ENCODE measurements around the gene HPDL. TPM values are rescaled to one million over a fixed set of nuclear protein-coding genes. Genes with fewer than 3 reads are reported as not detected.

Gene HPDL
- total RNA-seq, 4 donors from 2014 or later = 0.22 TPM; not detected in 3

DNA sequence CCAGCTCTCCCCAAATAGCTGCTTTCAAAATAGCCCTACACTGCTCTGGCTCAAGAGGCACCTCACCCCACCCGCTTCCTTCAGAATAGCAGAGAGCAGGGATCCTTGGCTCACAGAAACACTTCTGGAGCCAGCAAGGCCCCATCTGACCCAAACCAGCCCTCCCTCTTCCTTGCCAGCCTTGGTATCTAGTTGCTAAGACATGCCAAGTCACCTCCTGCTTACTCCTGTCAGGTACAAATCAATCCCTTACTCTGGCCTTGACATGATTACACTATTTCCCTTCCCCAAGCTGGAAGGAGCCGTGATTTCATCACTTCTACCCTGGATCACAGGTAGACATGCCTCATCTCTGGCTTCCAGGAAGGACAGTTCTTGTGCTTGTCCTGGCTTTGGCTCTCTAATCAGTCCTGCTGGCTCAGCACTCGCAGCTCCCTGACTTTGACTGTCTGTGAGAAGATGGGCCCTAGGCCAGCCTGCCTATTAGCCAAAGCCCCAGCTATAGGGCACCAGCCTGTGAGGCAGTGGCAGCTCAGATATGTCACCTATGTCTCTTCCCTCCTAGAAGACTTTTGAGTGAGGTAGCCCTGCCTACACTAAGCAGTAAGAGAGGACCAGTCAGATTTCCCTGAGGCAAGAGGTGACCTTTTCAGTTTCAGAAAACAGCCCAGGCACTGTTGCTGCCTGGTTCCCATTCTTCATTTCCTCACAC is 22.4 kb downstream of the HPDL start:
- TF ChIP-seq, protein P1, sequence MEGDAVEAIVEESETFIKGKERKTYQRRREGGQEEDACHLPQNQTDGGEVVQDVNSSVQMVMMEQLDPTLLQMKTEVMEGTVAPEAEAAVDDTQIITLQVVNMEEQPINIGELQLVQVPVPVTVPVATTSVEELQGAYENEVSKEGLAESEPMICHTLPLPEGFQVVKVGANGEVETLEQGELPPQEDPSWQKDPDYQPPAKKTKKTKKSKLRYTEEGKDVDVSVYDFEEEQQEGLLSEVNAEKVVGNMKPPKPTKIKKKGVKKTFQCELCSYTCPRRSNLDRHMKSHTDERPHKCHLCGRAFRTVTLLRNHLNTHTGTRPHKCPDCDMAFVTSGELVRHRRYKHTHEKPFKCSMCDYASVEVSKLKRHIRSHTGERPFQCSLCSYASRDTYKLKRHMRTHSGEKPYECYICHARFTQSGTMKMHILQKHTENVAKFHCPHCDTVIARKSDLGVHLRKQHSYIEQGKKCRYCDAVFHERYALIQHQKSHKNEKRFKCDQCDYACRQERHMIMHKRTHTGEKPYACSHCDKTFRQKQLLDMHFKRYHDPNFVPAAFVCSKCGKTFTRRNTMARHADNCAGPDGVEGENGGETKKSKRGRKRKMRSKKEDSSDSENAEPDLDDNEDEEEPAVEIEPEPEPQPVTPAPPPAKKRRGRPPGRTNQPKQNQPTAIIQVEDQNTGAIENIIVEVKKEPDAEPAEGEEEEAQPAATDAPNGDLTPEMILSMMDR (IDR thresholded peaks at IDR 0.05; ENCODE audit: low read depth) = no peak

DNA sequence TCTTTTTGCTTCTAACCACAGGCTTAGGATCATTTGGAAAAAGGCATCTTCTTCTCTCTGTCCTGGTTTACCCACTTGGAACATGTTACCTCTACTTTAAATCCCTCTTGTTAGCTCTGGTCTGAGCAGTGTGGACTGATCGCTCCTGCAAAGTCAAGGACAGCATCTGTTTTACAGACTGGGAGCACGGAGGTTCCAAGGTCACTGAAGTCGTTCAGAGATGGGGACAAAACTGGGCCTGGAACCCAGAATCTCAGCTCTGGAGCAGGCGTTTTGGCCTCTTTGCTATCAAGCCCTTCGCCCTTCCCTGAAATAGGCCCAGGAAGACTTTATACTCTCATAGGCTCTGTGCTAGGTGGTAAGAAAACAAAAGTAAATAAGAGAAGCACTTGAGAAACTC is 24.8 kb downstream of the HPDL start:
- TF ChIP-seq, protein P1 (IDR thresholded peaks at IDR 0.05; ENCODE audit: low read depth) = no peak

DNA sequence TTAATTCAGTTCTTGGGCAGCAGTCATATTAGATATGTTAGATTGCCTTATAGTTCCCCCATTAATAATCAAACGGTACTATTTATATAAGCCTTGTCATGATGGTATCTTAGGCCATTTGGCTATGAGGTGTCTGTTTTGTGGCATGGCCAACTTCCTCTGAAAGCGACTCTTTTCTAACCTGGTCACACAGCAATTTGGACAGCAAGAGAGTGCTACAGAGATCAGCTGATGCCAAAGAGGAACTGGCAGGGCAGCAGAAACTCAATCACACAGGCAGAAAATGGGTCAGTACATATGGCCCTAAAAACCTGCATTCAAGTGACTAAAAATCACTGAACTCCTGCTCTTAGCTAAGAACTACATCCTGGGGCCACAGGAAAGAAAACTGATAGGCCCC is 27.0 kb downstream of the HPDL start:
- TF ChIP-seq, protein P1 (IDR thresholded peaks at IDR 0.05; ENCODE audit: low read depth) = no peak

DNA sequence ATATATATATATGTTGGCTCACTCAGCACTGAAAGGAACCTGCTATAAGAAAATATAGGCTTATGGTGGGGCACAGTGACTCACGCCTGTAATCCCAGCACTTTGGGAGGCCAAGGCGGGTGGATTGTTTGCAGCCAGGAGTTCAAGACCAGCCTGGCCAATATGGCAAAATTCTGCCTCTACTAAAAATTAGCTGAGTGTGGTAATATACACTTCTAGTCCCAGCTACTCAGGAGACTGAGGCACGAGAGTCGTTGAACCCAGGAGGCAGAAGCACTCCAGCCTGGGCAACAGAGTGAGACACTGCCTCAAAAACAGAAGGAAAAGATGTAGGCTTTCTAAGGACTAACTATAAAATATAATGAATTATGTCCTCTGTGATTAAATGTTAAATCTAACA is 28.1 kb downstream of the HPDL start:
- TF ChIP-seq, protein P1 (IDR thresholded peaks at IDR 0.05; ENCODE audit: low read depth) = no peak

DNA sequence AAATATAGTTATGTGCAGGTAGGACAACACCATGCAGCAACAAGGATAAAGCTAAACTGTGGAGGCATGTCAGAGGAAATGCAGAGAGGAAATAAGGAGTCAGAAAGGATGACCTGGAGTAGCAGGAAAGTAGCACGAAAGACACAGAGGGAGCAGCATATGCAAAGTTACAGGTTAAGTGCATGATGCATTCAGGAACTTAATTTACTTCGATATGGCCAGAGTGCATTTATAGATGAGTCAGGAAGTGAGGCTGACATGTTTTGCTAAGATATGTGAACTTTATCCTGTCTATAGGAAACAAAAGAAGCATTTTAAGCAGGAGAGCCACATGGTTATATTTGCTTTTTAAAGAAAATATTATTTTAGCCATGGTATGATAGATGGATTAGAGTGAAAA is 29.0 kb downstream of the HPDL start:
- TF ChIP-seq, protein P1 (IDR thresholded peaks at IDR 0.05; ENCODE audit: low read depth) = no peak

DNA sequence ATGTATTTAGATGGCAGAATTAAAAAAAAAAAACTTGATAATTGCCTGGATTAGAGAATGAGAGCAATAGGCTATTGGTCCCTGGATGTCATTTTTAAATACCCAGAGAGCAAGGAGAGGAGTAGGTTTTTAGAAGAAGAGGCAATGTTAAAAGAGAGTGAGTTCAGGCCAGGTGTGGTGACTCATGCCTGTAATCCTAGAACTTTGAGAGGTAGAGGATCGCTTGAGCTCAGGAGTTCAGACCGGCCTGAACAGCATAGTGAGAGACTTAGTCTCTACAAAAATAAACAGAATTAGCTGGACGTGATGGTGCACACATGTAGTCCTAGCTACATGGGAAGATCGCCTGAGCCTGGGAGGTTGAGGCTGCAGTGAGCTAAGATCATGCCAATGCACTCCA is 29.5 kb downstream of the HPDL start:
- TF ChIP-seq, protein P1 (IDR thresholded peaks at IDR 0.05; ENCODE audit: low read depth) = no peak

DNA sequence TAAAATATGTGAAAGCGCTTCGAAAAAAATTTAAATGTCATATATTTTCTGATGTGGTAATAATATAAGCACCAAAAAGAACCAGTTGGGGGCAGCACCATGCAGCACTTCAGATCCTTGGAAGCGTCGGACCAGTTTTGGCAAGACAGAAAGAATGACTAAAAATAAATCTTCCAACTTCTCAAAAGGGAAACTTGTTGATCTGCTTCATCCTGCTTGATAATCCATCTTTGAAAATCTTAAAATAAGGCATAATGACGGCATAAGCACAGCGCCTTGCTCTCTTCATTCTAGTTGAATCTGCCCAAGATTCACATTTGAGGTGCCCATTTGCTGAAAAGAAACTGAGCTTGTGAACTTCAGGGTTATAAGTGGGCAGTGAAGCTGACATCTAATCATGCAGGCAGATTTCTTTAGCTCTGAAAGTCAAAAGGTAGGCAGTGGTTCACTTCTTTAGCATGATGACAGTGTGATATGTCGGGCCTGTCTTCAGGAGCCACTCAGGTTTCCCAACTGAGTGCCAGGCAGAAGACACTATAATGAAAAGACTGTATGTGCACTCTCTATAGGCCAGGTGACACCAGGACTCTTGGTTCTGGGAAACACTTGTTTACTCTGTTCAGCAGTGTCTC is 33.3 kb downstream of the HPDL start:
- TF ChIP-seq, protein P1 (IDR thresholded peaks at IDR 0.05; ENCODE audit: low read depth) = no peak

Measured in subcutaneous adipose tissue (tissue), 4 donors.